HG03520 (cell line): ENCODE measurements around the gene CELA2A.
"Not testable (repeated sequence)": the region's sequence is repeated elsewhere in the genome, so short reads cannot be mapped to it uniquely, and the experiment has no call there.

Source experiments
- ATAC-seq: cut with Tn5 transposase; IDR thresholded peaks from one replicate; pipeline ENCODE4 v1.9.1; 2021; ENCODE audit warnings: mild to moderate bottlenecking, moderate library complexity; ENCODE audit not compliant: unreplicated experiment

Gene CELA2A

GRCh38 chr1:15466955-15467625, 10.6 kb downstream of the CELA2A start:
- not testable (repeated sequence) for ATAC-seq

GRCh38 chr1:15468145-15468544, 11.6 kb downstream of the CELA2A start:
- no peak for ATAC-seq

GRCh38 chr1:15469361-15469760, 12.8 kb downstream of the CELA2A start:
- no peak for ATAC-seq

- ATAC-seq = not testable (repeated sequence)
Observed at GRCh38 chr1:15469821-15470448, 13.4 kb downstream of the CELA2A start.

GRCh38 chr1:15471067-15471466, 14.5 kb downstream of the CELA2A start:
- ATAC-seq = not testable (repeated sequence)

GRCh38 chr1:15471723-15472122, 15.2 kb downstream of the CELA2A start:
- ATAC-seq = not testable (repeated sequence)

GRCh38 chr1:15472587-15472986, 16.1 kb downstream of the CELA2A start:
- no peak for ATAC-seq

- ATAC-seq = no peak
Observed at GRCh38 chr1:15475752-15476314, 19.3 kb downstream of the CELA2A start, which contains the start of gene CELA2B. CELA2B (plus strand) TSS chr1:15476104; CDS start chr1:15476126, 22 bp downstream.

- no peak for ATAC-seq
Observed at GRCh38 chr1:15476927-15477326, 20.4 kb downstream of the CELA2A start.

- ATAC-seq = no peak
Observed at GRCh38 chr1:15477646-15478212, 21.2 kb downstream of the CELA2A start.

GRCh38 chr1:15479654-15480347, 23.3 kb downstream of the CELA2A start:
- no peak for ATAC-seq

- not testable (repeated sequence) for ATAC-seq
Observed at GRCh38 chr1:15482455-15482854, 25.9 kb downstream of the CELA2A start.

- not testable (repeated sequence) for ATAC-seq
Observed at GRCh38 chr1:15482983-15483543, 26.5 kb downstream of the CELA2A start.

- ATAC-seq = no peak
Observed at GRCh38 chr1:15483971-15484370, 27.4 kb downstream of the CELA2A start.

- not testable (repeated sequence) for ATAC-seq
Observed at GRCh38 chr1:15484443-15484842, 27.9 kb downstream of the CELA2A start.

GRCh38 chr1:15485636-15486035, 29.1 kb downstream of the CELA2A start:
- ATAC-seq = no peak

- not testable (repeated sequence) for ATAC-seq
Observed at GRCh38 chr1:15486844-15487610, 30.5 kb downstream of the CELA2A start.

GRCh38 chr1:15488371-15488770, 31.8 kb downstream of the CELA2A start:
- no peak for ATAC-seq

- no peak for ATAC-seq
Observed at GRCh38 chr1:15489052-15489736, 32.7 kb downstream of the CELA2A start.
